Measurements from ENCODE around the gene FAM174A.

Gene FAM174A

DNA sequence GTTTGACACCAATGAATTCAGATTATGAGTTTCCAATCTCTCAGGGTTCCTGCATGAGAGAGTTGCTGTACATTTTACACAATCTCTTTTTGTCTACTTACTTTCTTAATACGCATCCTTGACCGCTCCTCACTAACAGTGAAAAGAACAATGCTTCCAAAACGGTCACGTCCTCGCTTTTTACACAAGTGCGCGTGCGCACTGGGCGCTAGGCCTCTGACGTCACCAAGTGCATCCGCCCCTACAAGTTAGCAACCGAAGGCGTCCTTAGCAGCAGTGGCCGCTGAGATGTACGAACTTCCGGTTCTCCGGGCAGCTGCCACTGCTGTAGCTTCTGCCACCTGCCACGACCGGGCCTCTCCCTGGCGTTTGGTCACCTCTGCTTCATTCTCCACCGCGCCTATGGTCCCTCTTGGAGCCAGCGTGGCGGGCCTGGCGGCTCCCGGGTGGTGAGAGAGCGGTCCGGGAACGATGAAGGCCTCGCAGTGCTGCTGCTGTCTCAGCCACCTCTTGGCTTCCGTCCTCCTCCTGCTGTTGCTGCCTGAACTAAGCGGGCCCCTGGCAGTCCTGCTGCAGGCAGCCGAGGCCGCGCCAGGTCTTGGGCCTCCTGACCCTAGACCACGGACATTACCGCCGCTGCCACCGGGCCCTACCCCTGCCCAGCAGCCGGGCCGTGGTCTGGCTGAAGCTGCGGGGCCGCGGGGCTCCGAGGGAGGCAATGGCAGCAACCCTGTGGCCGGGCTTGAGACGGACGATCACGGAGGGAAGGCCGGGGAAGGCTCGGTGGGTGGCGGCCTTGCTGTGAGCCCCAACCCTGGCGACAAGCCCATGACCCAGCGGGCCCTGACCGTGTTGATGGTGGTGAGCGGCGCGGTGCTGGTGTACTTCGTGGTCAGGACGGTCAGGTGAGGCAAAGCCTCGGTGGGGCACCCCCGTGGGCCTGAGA lies at the start of gene FAM174A:
FAM174A (plus strand) TSS at position 315 of the 946 bp plus-strand sequence; CDS start at position 472, 157 bp downstream.
- DNase-seq = peak; percentile 74

DNA sequence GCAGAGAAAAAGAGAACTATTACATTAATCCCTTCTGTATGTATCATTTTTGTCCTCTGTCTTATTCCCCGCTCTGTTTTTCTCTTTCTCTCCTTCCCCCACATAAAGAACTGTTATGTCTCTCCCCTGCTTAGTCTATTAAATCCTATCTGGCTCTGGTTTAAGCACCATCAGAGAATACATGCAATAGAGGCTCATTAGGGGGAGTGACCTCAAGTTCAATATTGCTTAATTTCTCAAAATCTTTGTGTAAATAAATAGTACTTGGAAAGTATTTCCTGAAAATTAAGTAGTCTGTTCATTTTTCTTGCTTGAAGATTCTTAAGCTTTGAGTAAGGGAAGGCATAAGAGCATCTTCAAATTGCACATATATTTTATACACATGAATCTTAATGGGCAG lies 41.2 kb upstream of the FAM174A start:
- DNase-seq = no peak

DNA sequence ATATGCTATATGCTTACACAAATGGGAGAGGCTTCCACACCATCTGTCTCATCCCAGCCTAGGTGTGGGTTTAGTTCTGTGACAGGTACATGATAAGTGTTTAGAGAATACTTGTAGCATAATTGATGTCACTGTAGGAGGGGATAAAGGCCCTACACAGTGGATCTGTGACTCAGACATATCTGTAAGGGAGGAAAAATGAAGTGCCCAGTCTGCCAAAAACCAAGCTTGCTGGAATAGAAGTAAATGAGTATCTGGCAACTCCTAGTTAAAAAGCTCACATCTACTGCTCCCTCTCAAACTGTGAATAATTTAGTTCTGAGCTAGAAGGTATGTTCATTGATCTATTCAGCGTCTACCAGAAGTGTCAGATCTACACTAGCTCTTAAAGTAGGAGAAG lies 38.9 kb upstream of the FAM174A start:
- no peak for DNase-seq

DNA sequence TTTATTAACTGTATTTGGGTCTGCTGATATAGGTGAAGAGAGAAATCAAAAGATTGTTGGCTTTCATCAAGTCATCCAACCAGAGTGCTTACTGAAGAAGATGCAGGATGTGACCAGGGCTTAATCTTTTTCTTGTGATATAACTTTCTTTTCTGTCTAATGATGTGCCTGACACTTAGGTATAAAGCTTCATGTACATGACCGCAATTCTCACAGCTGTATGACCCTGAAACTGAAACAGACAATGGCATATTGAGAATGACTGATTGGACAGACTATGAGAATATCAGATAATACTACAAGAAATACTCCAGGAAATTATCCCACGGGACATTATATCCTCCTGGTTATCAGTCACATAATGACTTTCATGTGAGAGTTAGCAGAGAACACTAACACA lies 32.5 kb upstream of the FAM174A start:
- no peak for DNase-seq

DNA sequence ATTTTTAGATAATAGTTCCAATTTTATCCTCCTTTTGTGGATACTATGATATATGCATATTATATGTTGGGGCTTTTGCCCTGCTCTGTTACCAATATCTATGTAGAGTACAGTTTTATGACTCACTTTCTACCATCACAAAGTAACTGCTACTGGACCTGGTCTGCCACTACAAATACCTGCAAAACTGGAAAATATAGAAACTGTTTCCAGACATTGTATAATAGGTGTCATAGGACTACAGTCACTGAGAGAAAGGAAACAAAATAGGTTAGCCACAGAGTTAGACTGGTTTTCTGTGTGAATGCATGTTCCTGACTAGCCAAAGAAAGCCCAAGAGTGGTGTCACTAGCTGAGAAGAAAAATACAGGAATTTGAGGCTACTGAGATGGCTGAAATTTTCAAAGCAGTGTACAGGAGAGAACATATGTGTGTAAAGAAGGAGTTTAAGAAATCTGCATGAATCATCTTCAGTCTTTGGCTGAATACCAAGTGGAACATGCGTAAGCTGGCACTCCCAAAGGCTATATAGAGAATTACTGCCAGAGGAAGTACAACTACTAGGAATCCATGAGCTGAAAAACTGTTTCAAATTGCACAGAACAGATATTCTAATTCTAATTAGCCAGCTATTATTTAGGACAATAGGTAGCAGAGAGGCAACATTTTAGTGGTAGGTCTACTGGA lies 29.0 kb upstream of the FAM174A start:
- DNase-seq = no peak

DNA sequence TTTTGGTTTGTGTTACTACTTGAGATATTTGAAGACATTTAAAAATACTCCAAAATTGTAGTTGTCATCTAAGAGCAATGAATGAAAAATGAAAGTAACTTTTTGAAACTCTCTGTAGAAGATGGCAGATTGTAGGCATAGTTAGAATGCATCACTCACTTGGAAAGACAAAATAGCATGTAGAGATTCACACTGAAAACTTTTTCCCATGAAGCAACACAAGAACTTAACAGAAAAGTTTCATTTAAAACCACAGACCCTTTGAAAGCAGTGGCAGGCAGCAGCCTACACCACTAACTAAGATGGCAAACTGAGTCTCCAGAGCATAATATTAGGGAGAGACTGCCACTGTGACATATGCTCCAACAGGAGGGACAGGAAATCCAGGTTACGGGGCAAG lies 18.9 kb upstream of the FAM174A start:
- DNase-seq = no peak

DNA sequence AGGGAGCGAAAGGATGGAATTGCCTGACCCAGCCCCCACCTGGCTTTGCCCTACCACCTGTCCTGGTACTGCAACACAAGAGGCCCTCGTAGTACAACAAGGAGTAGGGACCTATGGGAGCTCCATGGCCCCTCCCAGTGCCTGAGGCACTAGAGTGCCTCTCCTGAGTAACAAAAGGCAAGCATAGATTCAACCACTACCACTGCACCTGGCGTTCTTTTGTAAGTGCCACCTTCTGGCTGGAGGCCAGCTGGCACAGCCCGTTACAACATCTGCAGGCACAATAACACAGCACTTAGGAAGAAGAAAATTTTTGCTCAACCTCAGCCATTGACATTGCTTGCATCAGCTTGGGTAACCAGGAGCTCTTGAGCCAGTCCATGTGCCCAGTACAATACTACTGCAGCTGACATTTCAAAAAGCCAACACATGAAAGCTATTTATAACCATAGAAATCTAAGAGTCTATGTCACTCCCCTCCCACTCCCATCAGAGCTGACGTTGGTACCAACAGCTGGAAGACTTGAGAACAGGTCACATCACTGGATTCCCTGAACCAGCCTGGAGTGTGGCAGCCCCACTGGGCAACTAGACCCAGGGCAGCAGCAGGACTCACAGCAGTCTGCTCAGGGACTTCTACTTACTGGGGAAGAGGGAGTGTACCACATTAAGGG lies 17.7 kb upstream of the FAM174A start:
- peak; percentile 94 for DNase-seq

DNA sequence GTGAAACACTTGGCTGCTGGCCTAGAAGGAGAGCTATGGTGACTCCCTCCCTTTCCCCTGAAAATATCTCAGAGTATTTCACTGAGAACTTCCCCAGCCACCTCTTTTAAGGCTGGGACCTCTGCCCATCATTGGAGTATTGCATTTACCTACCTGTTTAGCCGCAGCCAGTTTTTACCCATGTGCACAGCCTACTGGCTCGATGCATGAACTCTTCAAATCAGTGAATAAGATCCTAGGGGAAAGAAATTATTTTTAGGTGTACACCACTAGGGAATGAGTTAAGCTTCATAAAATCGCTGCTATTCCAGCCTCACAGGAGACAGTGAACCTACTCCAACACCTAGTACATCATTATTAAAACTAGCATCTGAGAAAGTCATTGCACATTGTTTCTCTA lies 16.8 kb upstream of the FAM174A start:
- DNase-seq = no peak

DNA sequence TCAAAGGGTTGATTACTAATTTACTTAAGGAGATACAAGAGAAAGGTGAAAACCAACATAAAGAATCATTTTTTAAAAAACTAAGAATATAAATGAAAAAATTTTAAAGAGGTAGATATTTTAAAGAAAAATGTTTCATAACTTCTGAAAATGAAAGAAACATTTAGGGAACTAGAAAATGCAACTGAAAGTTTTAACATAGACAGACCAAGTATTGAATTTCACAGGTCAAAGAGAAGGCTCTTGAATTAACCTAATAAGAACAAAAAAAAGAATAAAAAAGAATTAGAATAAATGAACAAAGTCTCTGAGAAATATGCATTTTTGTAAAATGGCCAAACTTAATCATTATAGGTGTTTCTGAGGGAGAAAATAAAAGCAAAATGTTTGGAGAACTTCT lies 16.1 kb upstream of the FAM174A start:
- no peak for DNase-seq

DNA sequence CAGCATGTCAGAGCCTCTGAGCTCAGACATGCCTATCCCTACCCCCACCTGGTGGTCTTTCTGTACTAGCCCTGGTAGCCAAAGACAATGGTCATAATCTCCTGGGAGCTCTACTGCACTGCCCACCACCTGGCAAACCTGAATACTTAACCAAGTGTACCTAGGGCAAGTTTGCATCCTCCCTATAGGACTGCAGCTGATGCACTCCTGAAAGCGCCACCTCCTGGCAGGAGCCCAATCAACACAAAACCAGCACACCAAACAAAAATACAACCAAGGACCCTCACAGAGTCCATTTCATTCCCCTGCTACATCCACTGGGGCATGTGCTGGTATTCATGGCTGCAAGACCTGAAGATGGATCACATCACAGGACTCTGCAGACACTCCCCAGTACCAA lies 14.8 kb upstream of the FAM174A start:
- DNase-seq = no peak

DNA sequence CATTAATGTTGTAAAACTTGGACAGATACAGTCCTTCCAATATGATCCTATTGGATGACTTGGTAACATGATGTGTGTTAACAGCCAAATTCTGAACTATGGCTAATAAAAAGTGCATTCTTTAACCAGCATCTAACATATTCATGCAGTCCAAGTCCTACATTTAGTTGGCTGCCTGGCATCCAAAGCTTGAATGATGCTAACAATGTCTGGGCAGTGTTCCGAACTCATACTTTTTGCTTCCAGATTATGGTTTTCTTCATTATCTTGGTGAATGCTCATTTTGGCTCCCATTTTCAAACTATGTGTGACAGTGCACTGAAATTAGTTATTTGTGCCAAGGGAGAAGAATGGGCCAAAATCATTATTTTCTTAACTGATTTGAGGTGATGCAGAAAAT lies 2.8 kb downstream of the FAM174A start:
- no peak for DNase-seq

DNA sequence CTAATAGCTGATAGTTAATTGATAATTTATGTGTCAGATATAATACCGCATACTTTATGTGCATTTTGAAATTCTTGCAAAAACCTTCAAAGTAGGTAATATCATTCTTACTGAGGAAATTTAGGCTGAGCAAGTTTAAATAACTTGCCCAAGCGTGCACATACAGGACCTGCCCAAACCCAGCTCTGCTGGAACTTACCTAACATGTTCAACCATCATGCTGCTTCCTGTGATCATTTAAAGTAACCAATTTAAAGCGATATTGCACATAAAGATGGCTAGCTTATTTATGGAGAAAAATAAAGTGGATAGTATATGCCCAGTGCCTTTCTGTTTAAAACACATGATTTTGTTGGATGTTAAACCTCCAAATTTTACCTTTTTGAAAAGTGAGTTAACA lies 4.3 kb downstream of the FAM174A start:
- no peak for DNase-seq

DNA sequence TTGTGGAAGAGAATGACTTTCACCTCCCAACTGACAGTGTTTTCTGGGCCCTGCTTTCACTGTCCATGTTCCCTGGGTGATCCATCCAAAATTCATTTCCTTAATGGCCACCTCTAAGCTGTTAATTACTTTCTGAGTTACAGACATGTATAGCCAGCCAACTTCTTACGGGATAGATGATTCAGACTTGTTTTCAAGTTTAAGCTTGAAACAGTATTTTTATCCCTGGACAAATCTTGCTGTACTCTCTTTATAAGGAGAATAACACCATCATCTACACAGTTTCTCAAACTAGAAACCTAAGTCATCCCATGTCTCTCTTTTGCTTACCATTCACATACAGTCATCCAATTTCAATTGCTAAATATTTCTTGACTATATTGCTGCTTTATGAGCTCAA lies 6.9 kb downstream of the FAM174A start:
- no peak for DNase-seq

DNA sequence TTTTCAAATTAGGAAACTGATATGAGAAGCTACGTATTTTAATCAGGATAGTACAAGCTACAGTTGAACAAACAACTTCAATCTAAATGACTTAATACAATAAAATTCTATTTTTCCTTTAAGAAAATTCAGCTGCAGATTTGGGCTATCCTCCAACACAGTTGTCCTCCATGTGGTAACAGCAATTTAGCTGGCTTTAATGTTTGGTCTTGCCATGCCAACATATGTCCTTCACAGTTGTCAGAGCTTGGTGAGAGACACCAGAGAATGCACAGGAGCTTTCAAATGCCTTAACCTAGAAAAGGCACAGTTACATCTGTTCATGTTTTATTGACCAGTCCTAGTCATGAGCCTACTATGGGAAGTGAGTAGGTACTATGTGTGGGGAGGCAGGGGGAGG lies 10.8 kb downstream of the FAM174A start:
- DNase-seq = no peak

DNA sequence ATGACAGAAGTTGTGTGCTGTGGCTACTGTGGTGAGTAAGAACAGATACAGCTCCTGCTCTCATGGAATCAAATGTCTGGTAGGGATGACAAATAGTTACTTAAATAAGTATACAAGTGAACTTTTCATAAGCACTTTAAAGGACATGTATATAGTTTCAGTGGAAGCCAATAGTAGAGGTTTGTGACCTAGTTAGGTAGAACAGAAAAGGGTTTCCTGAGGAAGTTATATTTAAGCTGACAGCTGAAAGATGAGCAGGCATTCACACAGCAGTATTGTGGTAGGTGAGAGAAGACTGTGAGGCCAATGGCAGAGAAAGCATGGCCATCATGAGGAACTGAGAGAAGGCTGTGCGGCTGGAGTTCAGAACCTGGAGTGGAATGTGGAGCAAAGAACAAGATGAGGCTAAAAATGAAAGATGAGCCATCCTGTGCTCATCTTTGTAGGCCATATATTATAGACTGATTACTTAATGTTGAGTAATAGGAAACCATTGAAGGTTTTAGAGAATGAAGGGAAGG lies 15.4 kb downstream of the FAM174A start:
- DNase-seq = no peak

DNA sequence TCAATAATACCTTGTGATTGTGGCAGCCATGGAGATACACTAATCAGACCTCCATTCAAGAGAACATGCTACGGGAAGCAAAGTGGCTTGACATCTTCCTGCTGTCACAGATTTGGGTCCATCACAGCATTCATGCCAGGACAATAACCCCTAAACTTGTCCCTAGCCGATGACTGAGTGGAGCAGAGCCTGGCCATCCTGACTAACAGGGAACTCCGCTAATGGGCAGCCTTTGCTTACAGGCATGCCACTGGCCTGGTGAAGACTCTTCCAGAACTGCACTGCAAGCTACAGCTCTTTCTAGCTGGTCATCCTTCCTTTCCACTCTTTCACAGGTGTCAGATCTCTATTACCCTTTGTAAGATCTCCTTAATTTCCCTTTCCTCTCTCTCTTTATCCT lies 16.0 kb downstream of the FAM174A start:
- no peak for DNase-seq

DNA sequence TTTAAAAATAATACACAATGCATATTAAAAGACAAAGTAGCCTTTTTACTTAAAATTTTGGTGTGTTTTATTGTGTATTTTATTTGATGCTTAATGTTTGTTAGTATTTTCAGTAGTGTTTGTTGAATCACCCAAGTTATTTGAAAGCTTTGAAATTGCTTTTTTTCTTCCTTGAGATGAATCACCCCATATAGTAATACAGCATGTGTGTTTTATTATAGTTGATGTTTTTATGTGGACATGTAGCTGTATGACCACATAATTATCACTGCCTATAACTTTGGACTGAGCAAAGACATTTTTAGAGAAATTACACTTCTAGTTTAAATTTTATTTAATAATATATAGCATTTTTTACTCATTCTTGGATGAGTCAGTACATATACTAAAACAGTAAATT lies 18.0 kb downstream of the FAM174A start:
- DNase-seq = no peak

DNA sequence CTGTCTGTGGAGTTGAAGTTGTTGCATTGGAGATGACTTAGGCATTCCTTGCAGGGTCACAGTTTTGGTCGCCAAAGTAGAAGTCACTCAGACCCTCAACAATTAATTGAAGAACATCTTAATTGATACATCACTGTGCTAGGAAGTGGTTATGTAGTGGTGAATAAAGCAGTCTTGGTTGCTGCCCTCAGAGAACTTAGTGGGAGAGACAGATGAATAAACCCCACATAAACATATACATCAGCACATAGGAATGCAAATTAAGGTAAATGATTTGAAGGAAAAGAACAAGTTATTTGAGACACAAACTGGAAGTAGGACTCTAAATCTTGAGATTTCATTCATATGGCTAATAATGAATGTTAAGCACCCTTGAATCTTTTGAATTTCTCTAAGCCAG lies 25.7 kb downstream of the FAM174A start:
- DNase-seq = no peak

DNA sequence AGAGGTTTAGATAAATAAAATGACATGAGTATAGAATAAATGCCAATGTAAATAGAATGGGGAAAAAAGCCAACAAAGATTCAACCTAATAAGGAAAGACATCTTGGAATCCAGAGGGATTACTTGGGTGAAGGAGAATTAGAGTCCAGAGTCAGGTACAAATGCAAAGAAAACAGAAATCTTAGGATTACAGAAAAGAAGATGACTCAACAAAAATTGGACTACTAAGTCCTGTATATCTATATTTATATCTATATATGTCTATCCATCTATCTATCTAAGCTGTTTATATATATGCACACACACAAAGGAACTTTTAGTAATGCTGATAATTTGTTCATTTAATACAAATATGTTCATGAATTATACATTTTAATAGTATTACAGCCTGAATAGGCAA lies 27.6 kb downstream of the FAM174A start:
- no peak for DNase-seq

DNA sequence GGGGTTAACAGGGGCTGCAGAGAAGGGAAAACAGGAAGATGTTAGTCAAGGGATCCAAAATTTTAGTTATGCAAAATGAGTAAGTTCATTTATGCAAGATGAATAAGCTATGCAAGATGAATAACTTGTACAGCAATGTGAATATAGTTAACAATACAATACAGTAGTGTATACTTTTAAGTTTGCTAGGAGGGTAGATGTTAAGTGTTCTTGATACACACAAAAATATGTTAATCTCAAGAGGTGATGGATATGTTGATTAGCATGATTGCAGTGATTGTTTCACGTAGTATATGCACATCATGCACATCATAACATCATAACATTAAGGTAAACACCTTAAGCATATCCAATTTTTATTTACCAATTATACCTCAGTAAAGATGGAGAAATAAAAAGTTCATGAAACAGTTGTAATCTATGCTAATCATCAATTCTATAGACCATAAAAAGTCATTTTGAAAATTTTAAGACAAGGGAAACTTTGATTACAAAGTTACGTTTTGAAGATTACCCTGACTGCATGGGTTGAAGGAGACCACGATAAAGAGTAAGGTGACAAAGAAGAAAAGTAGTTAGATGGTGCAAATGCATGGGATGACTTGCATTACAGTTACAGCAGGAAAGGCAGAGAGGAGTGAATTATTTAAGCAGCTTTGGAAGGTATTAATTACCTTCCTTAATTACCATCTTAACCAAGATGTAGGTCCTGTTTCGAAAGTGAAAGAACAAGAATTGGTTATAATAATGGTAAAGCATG lies 31.4 kb downstream of the FAM174A start:
- no peak for DNase-seq

DNA sequence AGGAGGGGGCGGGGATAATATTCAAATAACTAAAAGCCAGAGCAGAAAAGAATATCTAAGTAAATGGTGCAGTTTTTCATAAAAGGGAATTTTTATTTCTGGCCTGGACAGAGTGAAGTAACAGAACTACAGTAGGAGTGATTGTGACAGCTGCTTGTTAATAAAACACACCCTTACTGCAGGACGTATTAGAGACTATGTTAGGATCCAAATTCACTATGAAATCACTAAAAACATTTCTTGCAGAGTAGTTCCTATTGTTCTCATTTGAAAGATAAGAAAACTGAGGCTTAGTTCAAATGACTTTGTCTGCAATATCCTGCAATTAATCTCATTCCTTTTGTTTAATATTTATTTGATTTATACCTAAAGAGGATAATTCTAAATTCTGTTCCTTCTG lies 39.5 kb downstream of the FAM174A start:
- DNase-seq = no peak

DNA sequence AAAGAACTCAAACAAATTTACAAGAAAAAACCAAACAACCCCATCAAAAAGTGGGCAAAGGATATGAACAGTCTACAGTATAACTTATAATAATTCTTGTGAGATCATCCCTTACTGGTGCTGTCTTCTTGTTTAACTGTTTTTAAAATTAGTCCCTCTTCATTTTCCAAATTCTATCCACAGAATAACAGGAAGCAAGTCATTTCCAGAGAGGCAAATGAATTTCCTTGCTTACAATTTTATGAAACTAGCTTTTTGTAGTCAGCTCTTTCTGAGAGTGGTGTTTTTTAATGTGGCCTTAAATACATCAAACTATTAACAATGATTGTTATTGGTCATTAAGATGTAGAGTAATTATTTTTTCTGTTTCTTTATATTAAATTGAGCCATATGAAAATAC lies 40.6 kb downstream of the FAM174A start:
- no peak for DNase-seq

Data from NCI-H1105 (cell line).